Smooth muscle cell (in vitro differentiated cells): ENCODE results near the gene PRR5L. TPM values are rescaled to one million over a fixed set of nuclear protein-coding genes. Genes with fewer than 3 reads are reported as not detected.

ENCODE experiments used
- DNase-seq: peaks from one replicate; lab custom pipeline; 2025; ENCODE audit not compliant: unreplicated experiment; lab: John Stamatoyannopoulos, UW
- H2AFZ ChIP-seq: fragments of 200-600 bp; sonication (generic); 2 replicates; pipeline ENCODE4 v1.6.0; 2016; ENCODE audit warnings: antibody characterized with exemption, low read depth, mild to moderate bottlenecking
- H3F3A ChIP-seq: fragments of 200-600 bp; sonication (generic); 2 replicates; pipeline ENCODE4 v1.6.0; 2017; ENCODE audit warnings: antibody characterized with exemption, low read depth
- H3K27ac ChIP-seq: fragments of 200-600 bp; sonication (generic); 2 replicates; pipeline ENCODE4 v1.5.1; 2016; ENCODE audit warnings: low read depth, mild to moderate bottlenecking
- H3K27me3 ChIP-seq: fragments of 200-600 bp; sonication (generic); 2 replicates; pipeline ENCODE4 v1.6.1; 2016; ENCODE audit warnings: low read depth, mild to moderate bottlenecking
- H3K36me3 ChIP-seq: fragments of 200-600 bp; sonication (generic); 2 replicates; pipeline ENCODE4 v1.5.1; 2016; ENCODE audit warnings: low read depth
- H3K4me1 ChIP-seq: fragments of 200-600 bp; sonication (generic); 2 replicates; pipeline ENCODE4 v1.5.1; 2016; ENCODE audit warnings: low read depth
- H3K4me2 ChIP-seq: fragments of 200-600 bp; sonication (generic); 2 replicates; pipeline ENCODE4 v1.6.0; 2016; ENCODE audit warnings: mild to moderate bottlenecking
- H3K4me3 ChIP-seq: fragments of 200-600 bp; sonication (generic); 2 replicates; pipeline ENCODE4 v1.5.1; 2016; ENCODE audit warnings: mild to moderate bottlenecking
- H3K79me2 ChIP-seq: fragments of 200-600 bp; sonication (generic); 2 replicates; pipeline ENCODE4 v1.6.0; 2016; ENCODE audit warnings: low read depth, mild to moderate bottlenecking
- H3K9ac ChIP-seq: fragments of 200-600 bp; sonication (generic); 2 replicates; pipeline ENCODE4 v1.6.0; 2016; ENCODE audit warnings: low read depth
- H3K9me3 ChIP-seq: fragments of 200-600 bp; sonication (generic); replicated peaks from 2 replicates; pipeline ENCODE4 v1.5.1; 2016; ENCODE audit warnings: low read depth
- H4K20me1 ChIP-seq: fragments of 200-600 bp; sonication (generic); 2 replicates; pipeline ENCODE4 v1.6.0; 2016; ENCODE audit warnings: low read depth
- CTCF ChIP-seq: fragments of 200-600 bp; sonication (generic); IDR thresholded peaks from 2 replicates; pipeline ENCODE4 v1.5.1; 2017; ENCODE audit warnings: borderline replicate concordance, mild to moderate bottlenecking, antibody characterized with exemption; ENCODE audit not compliant: insufficient read depth, poor library complexity, severe bottlenecking
- WGBS: methylation state at CpG from one replicate; pipeline ENCODE4 v1.1.7; 2016; ENCODE audit warnings: low lambda C conversion rate; 5-methylcytosine and 5-hydroxymethylcytosine counted together
- polyA plus RNA-seq: library from polyadenylated mRNA; unstranded; fragments of >200 nt; fragmentation: Nextera tagmentation; extraction: Ambion mirVana; gene quantifications from 2 replicates; pipeline ENCODE4 v1.2.1, GENCODE V29; 2016
- total RNA-seq: library from RNA; depleted of rRNA; stranded (reverse); fragments of >200 nt; gene quantifications from 2 replicates; pipeline ENCODE4 v1.2.3, GENCODE V29; 2014

The PRR5L gene
- total and polyA plus RNA-seq, 2 experiments from 2014 or later, result 21.4 to 41.4 TPM

- H3K79me2 ChIP-seq, result no peaks in the 10 kb centered on the region
- no peak for TF ChIP-seq CTCF
- no peak overlapping the region for H3K27ac ChIP-seq
- DNase-seq, result no peak
- no peaks in the 10 kb centered on the region for H3K4me1 ChIP-seq
- H3K27me3 ChIP-seq, result no peaks in the 10 kb centered on the region
- no peak overlapping the region for H3K4me3 ChIP-seq
- H2AFZ ChIP-seq, result no peak overlapping the region
- H4K20me1 ChIP-seq, result no peaks in the 10 kb centered on the region
- no peak overlapping the region for H3K4me2 ChIP-seq
- no peaks in the 10 kb centered on the region for H3K36me3 ChIP-seq
- H3F3A ChIP-seq, result no peaks in the 10 kb centered on the region
- H3K9ac ChIP-seq, result no peak overlapping the region
- H3K9me3 ChIP-seq, result no peaks in the 10 kb centered on the region
- 65% methylated on average over 3 of the region's 3 CpGs for WGBS
Measured at GRCh38 chr11:36326524-36327419, 30.7 kb downstream of the PRR5L start.

- 90% methylated on average over 2 of the region's 2 CpGs for WGBS
- no peak overlapping the region for H3K27ac ChIP-seq
- H3K4me3 ChIP-seq, result no peak overlapping the region
- H3K4me2 ChIP-seq, result no peak overlapping the region
- no peaks in the 10 kb centered on the region for H4K20me1 ChIP-seq
- H3K9ac ChIP-seq, result no peak overlapping the region
- no peak for TF ChIP-seq CTCF
- H3K36me3 ChIP-seq, result no peaks in the 10 kb centered on the region
- no peaks in the 10 kb centered on the region for H3K4me1 ChIP-seq
- H3F3A ChIP-seq, result no peaks in the 10 kb centered on the region
- DNase-seq, result no peak
- H3K9me3 ChIP-seq, result no peaks in the 10 kb centered on the region
- no peak overlapping the region for H2AFZ ChIP-seq
- no peaks in the 10 kb centered on the region for H3K79me2 ChIP-seq
- no peaks in the 10 kb centered on the region for H3K27me3 ChIP-seq
Measured at GRCh38 chr11:36328966-36329673, 33.0 kb downstream of the PRR5L start.

GRCh38 chr11:36330411-36330810, 34.3 kb downstream of the PRR5L start:
- H3K27me3 ChIP-seq, result no peaks in the 10 kb centered on the region
- H3K4me1 ChIP-seq, result no peaks in the 10 kb centered on the region
- H3K4me2 ChIP-seq, result no peak overlapping the region
- no peaks in the 10 kb centered on the region for H3K9me3 ChIP-seq
- TF ChIP-seq CTCF, result no peak
- WGBS, result 84% methylated on average over 2 of the region's 2 CpGs
- no peak overlapping the region for H3K4me3 ChIP-seq
- no peak for DNase-seq
- H4K20me1 ChIP-seq, result no peaks in the 10 kb centered on the region
- no peaks in the 10 kb centered on the region for H3K36me3 ChIP-seq
- H3K9ac ChIP-seq, result no peak overlapping the region
- no peak overlapping the region for H3K27ac ChIP-seq
- H2AFZ ChIP-seq, result no peak overlapping the region
- no peaks in the 10 kb centered on the region for H3K79me2 ChIP-seq
- H3F3A ChIP-seq, result no peaks in the 10 kb centered on the region
